Testis (tissue), 3 donors: ENCODE measurements around the gene NUF2. TPM values are rescaled to one million over a fixed set of nuclear protein-coding genes. Genes with fewer than 3 reads are reported as not detected.

Source experiments
- DNase-seq: peaks from one replicate; pipeline ENCODE4 v3.0.0-alpha.2; 2019
- H3K27ac ChIP-seq, 2 donors: fragments of 200-600 bp; sonication (generic); one replicate each; pipeline ENCODE4 v1.5.1; 2019
- H3K27me3 ChIP-seq: fragments of 200-600 bp; sonication (generic); one replicate; pipeline ENCODE4 v1.5.1; 2019
- H3K36me3 ChIP-seq: fragments of 200-600 bp; sonication (generic); one replicate; pipeline ENCODE4 v1.5.1; 2017; ENCODE audit warnings: low read depth; ENCODE audit errors: missing control alignments
- H3K4me1 ChIP-seq: fragments of 200-600 bp; sonication (generic); one replicate; pipeline ENCODE4 v1.5.1; 2019
- H3K4me3 ChIP-seq, 2 donors: fragments of 200-600 bp; sonication (generic); one replicate each; pipeline ENCODE4 v1.5.1; 2017 to 2019
- H3K9me3 ChIP-seq: fragments of 200-600 bp; sonication (generic); one replicate; pipeline ENCODE4 v1.5.1; 2017
- POLR2A ChIP-seq: fragments of 450-650 bp; IDR thresholded peaks from one replicate; pipeline ENCODE4 v1.6.1; 2017; ENCODE audit warnings: antibody characterized with exemption, mild to moderate bottlenecking, moderate library complexity
- WGBS, 2 donors: methylation state at CpG; one replicate each; pipeline ENCODE4 v1.1.5; 2018; 5-methylcytosine and 5-hydroxymethylcytosine counted together
- intact Hi-C: fragments of 100-400 bp; cut with DNase I; formaldehyde crosslinking; loops from one replicate; pipeline ENCODE4 v1.15.1; 2023; ENCODE audit warnings: low total_unique reads
- polyA plus RNA-seq: library from polyadenylated mRNA; stranded (reverse); fragments of 350-450 nt; fragmentation: Illumina TruSeq; extraction: RNeasy Lipid Tissue Mini Kit (QIAGEN cat#74804); gene quantifications from one replicate; pipeline ENCODE4 v1.2.3, GENCODE V29; 2014; ENCODE audit warnings: low read depth, low replicate concordance; ENCODE audit not compliant: insufficient read depth
- total RNA-seq, 2 donors: library from RNA; depleted of rRNA; stranded (reverse); fragments of >200 nt; gene quantifications; one replicate each; pipeline ENCODE4 v1.2.3, GENCODE V29; 2016
- TF ChIP-seq, protein P1 (sequence below), 3 experiments: fragments of 450-650 bp in 2 of 3; fragments of 200-600 bp in 1 of 3; sonication (generic) in 1 of 3; IDR thresholded peaks; one replicate each; pipeline ENCODE4 v1.5.1; 2016 to 2019; ENCODE audit warnings: antibody characterized with exemption in 3 of 3, mild to moderate bottlenecking in 2 of 3, moderate library complexity in 1 of 3

The NUF2 gene
- total and polyA plus RNA-seq, 3 donors from 2014 or later = 21.3 to 32.3 (median 24.8) TPM

DNA sequence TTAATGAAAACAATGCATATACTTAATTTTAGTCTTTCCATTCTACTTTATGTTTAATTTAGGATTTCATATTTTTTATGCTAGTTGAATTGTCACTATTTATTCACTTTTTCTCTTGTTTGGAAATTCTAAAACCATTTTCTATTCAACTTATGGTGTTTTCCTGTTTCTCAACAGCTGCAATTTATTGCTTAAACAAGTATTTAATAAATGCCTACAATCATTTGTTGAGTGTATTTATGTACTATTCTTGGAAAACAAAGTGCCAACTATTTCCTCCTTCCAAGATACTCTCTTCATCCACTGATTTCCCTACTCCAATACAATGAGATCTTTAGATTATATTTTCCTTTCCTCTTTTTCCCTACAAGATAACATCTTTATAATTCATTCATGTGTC, 65.4 kb downstream of the NUF2 start:
- Histone ChIP-seq H3K27ac (no peak overlapping the region), H3K4me3 (no peak overlapping the region), H3K36me3 (no peaks in the 10 kb centered on the region), H3K4me1 (no peaks in the 10 kb centered on the region), H3K27me3 (no peaks in the 10 kb centered on the region), H3K9me3 (no peaks in the 10 kb centered on the region)
- TF ChIP-seq, protein P1, sequence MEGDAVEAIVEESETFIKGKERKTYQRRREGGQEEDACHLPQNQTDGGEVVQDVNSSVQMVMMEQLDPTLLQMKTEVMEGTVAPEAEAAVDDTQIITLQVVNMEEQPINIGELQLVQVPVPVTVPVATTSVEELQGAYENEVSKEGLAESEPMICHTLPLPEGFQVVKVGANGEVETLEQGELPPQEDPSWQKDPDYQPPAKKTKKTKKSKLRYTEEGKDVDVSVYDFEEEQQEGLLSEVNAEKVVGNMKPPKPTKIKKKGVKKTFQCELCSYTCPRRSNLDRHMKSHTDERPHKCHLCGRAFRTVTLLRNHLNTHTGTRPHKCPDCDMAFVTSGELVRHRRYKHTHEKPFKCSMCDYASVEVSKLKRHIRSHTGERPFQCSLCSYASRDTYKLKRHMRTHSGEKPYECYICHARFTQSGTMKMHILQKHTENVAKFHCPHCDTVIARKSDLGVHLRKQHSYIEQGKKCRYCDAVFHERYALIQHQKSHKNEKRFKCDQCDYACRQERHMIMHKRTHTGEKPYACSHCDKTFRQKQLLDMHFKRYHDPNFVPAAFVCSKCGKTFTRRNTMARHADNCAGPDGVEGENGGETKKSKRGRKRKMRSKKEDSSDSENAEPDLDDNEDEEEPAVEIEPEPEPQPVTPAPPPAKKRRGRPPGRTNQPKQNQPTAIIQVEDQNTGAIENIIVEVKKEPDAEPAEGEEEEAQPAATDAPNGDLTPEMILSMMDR (IDR thresholded peaks at IDR 0.05) = no peak
- TF ChIP-seq POLR2A = no peak
- intact Hi-C loops = no loop called here
- DNase-seq = no peak

DNA sequence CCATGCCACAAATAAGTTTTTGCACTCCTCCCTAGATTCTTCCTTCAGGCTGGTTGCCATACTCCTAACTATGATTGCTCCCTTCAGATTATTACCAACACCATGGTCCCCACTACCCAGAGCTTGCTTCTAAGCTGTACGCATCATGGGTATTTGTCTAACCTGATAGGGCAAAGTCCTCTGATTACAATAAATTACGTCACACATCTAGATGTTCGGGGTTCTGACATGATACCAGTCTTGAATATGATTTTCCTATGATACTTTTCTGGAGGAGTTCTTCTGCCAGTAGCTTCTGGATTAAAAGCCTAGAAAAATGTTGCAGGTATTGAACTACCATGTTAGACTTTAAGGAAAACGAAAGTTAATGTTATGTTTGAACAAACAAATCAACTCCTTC, 67.2 kb downstream of the NUF2 start:
- TF ChIP-seq, protein P1 (IDR thresholded peaks at IDR 0.05) = no peak
- no peak for TF ChIP-seq POLR2A
- intact Hi-C loops = no loop called here
- WGBS, 2 donors = 90 to 95% methylated on average over 4 of the region's 4 CpGs
- Histone ChIP-seq H3K27me3 (no peaks in the 10 kb centered on the region), H3K36me3 (no peaks in the 10 kb centered on the region), H3K4me1 (no peaks in the 10 kb centered on the region), H3K9me3 (no peaks in the 10 kb centered on the region), H3K4me3 (no peak overlapping the region), H3K27ac (no peak overlapping the region)
- DNase-seq = no peak

DNA sequence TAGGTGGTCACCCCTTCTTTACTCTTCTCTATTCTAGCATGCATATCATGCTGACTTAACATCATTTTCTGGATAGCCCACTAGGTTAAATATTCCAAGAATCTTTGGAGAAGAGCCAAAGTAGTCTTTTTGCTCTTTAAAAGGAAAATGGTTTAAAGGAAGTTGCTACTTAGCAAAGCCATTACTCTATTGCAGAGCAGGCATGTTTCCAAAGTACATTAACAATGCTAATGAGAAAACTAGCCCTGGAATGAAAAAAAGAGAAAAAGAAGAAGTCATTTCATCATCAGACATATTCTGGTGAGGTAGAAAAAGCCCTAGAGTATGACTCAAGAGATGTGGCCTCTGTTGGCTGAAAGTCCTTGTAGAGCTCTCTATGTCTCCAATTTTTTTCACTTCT, 74.0 kb downstream of the NUF2 start:
- TF ChIP-seq POLR2A = no peak
- TF ChIP-seq, protein P1 (IDR thresholded peaks at IDR 0.05) = no peak
- intact Hi-C loops = no loop called here
- no peak for DNase-seq

DNA sequence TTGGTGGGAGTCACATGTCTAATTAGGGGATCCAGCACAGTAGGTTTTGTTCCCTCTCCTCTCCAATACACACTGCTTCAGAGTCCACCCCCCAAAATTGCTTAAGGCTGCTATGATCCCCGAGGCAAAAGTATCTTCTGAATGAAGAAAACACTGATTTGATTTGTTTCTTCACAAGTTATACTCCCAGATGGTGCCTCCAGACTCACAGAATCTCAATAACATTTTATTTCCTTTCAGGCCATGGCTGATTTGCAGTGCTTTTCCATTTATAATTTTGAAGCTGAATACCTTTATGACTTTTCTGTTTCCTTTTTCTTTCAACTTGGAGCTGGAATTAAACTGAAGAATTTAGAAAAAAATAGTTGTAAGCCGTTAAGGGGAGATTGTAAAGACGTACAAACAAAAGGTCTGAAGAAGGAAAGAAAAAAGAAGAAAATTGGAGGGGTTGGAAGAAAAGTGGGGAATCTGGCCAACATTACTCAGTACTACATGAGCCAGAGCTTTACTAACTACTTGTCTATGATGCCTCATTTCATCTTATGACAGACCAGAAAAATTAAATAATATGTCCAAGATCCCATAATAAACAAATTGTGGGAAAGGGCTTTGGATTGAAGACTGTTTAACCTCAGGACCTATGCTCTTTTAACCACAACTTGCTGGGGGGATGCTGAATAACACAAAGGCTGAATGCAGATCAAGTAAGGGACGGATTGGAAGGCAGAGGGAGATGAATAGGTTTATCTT, 75.9 kb downstream of the NUF2 start:
- H3K27ac ChIP-seq = no peak overlapping the region
- H3K4me3 ChIP-seq = no peak overlapping the region
- H3K9me3 ChIP-seq = no peaks in the 10 kb centered on the region
- no peaks in the 10 kb centered on the region for H3K36me3 ChIP-seq
- 61 to 68% methylated on average over 4 of the region's 4 CpGs for WGBS, 2 donors
- TF ChIP-seq POLR2A = no peak
- TF ChIP-seq, protein P1 (IDR thresholded peaks at IDR 0.05) = no peak
- DNase-seq = no peak
- no peaks in the 10 kb centered on the region for H3K4me1 ChIP-seq
- intact Hi-C loops = no loop called here
- no peaks in the 10 kb centered on the region for H3K27me3 ChIP-seq

More for the DNA sequence above, 74.0 kb downstream of the NUF2 start:
- H3K27me3 ChIP-seq = no peaks in the 10 kb centered on the region
- H3K4me3 ChIP-seq = no peak overlapping the region
- H3K4me1 ChIP-seq = no peaks in the 10 kb centered on the region
- H3K27ac ChIP-seq = no peak overlapping the region
- no peaks in the 10 kb centered on the region for H3K36me3 ChIP-seq
- H3K9me3 ChIP-seq = no peaks in the 10 kb centered on the region

DNA sequence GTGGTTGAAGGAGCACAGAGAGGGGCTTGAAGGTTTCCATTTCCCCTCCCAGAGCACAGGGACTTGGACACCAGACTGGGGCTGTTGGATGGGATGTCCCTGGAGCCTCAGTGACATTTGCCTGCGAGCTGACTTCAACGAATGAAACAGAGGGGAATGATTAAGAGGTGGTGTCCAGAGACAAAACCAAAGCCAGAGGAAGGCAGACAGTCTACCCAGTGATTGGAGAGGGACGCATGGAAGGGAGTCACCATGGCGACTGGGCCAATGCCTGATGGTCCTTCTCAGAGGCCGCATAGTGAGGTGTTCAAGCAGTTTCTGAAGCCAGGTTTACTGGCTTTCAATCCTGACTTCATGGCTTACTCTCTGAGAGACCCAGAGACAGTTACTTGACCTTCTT, 77.2 kb downstream of the NUF2 start:
- TF ChIP-seq, protein P1 (IDR thresholded peaks at IDR 0.05) = no peak
- no peak for TF ChIP-seq POLR2A
- WGBS, 2 donors = 86 to 93% methylated on average over 5 of the region's 5 CpGs
- H3K4me1 ChIP-seq = no peaks in the 10 kb centered on the region
- DNase-seq = no peak
- intact Hi-C loops = no loop called here
- H3K27me3 ChIP-seq = no peaks in the 10 kb centered on the region
- no peak overlapping the region for H3K4me3 ChIP-seq
- H3K27ac ChIP-seq = no peak overlapping the region
- H3K9me3 ChIP-seq = no peaks in the 10 kb centered on the region
- no peaks in the 10 kb centered on the region for H3K36me3 ChIP-seq
